Hematopoietic multipotent progenitor cell treated with erythropoietin and hydrocortisone succinate and interleukin-3 and kit ligand, for 15 days (in vitro differentiated cells): ENCODE measurements around the gene ARHGEF16.

Source experiments
- DNase-seq: peaks from one replicate; pipeline ENCODE4 v3.0.0-alpha.2; 2015; ENCODE audit warnings: low spot score

Gene ARHGEF16

GRCh38 chr1:3456964-3457909, 2.8 kb downstream of the ARHGEF16 start:
- no peak for DNase-seq

- DNase-seq, result no peak
Measured at GRCh38 chr1:3457910-3458883, 3.7 kb downstream of the ARHGEF16 start.

DNA sequence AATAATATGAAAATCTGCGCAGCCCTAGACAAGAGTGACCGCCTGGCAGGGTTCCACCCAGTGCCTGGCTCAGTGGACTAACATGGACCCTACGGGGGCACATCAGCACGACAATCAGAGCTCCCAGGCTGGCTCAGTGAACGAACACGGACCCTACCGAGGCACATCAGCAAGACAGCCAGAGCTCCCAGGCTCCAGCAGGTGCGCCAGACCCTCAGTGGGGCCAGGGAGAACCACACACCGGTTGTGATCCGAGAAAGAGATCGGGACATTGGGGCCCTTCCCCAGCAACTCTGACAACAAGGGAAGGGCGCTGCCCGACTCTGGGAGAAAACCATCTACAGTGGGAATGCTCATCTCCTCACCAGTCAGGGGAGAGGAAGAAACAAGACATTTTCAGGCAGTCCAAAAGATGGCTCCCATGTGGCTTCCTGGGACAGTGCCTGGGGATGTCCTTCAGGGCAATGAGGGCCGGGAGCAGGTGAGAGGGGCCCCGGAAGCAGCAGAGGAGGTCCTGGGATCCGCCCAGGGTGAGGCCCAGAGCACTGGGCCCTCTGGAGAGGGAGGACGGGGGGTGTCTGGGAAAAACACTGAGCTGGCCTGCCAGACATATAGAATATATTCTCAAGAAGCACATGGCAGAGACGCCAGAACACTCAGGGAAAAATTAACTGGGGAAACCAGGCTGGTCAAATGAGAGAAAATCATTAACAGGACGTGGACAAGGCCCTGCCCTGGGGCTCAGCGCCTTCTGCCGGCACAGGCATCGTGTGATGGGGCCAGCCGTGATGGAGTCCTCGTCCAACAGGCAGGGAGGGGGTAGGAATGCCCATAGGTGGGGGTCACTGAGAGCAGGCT, 4.8 kb downstream of the ARHGEF16 start:
- DNase-seq, result no peak

- no peak for DNase-seq
Measured at GRCh38 chr1:3459940-3460671, 5.6 kb downstream of the ARHGEF16 start.

DNA sequence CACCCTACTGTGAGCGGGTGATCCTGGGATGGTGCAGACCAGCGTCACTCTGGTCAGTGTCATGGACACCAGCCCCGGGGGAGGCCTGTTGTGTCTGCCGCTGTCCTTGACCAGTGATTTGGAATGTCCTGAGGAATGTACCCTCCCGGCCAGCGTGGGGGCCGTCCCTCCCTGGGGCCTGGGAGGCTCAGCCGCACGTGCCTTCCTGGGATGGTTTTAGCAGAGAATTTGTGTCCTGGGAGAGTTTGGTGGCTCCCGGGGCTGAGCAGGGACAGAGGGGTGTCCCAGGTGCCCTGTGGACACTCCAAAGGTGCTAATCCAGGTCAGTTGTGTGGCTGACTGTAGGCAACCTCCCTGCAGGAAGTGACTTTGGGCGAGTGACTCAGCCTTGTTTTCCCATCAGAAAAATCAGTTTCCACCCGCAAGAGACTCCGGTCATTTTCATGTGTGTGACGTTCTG, 6.2 kb downstream of the ARHGEF16 start:
- DNase-seq, result no peak

DNA sequence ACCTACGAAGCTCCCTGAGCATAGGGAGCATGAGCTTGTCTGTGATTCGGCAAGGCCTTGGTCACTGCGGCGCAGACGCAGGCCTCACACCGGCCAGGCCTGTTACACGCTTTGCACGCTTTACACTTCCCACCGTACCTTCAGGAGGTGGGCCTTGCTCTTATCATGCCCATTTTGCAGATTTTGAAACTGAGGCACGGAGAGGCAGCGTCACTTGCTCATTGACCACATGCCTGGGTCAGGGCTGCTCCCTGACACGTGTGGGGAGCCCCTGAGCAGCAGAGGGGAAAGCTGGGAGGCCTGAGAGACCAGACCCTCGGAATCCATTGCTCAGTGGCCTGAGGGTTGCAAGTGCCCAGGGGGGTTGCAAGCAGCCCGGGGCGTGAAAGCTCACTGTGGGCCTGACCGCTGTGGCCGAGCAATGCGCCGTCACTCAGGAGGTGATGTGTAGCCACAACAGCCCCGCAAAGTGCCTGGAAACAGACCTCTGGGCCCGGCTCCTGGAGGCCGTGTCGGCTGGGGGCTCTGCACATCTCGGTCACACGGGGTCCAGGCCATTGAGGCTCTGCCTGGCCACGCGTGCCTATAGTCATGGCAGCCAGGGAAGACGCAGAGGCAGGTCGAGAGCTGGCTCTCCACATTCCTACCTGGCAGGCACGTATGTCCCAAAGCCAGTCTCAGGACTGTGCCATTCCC, 6.9 kb downstream of the ARHGEF16 start:
- no peak for DNase-seq

GRCh38 chr1:3461934-3462275, 7.4 kb downstream of the ARHGEF16 start:
- DNase-seq, result no peak

DNA sequence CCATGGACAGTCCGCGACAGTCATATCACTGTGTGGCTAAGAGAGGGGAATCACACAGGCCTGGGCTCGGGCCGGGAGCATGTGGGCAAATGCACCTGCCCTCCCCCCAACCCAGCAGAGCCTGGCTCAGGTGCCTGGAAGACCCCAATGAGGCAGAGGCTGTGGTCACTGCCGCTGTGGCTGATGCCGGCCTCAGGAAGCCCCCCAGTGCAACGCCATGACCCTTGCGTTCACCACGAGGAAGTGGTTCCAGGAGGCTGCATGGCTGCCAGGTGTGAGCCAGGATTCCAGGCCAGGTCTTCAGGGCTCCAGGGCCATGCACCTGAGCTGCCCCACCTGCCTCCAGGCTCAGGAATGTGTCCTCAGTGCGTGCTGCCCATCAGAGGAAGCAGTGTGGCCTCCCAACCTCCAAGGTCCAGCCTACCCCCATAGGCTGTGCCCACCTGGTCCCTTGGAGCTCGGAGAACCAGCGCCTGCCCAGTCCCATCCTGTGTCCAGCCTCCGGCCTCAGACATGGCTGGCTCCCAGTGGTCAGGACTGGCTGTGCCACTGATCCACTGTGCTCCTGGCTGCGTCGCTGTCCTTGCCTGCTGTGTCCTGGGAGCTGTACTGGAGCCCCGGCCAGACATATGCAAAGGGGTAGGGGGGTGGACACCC, 8.0 kb downstream of the ARHGEF16 start:
- no peak for DNase-seq

GRCh38 chr1:3463013-3463385, 8.5 kb downstream of the ARHGEF16 start:
- DNase-seq, result no peak

- no peak for DNase-seq
Measured at GRCh38 chr1:3463408-3463863, 9.0 kb downstream of the ARHGEF16 start.

DNA sequence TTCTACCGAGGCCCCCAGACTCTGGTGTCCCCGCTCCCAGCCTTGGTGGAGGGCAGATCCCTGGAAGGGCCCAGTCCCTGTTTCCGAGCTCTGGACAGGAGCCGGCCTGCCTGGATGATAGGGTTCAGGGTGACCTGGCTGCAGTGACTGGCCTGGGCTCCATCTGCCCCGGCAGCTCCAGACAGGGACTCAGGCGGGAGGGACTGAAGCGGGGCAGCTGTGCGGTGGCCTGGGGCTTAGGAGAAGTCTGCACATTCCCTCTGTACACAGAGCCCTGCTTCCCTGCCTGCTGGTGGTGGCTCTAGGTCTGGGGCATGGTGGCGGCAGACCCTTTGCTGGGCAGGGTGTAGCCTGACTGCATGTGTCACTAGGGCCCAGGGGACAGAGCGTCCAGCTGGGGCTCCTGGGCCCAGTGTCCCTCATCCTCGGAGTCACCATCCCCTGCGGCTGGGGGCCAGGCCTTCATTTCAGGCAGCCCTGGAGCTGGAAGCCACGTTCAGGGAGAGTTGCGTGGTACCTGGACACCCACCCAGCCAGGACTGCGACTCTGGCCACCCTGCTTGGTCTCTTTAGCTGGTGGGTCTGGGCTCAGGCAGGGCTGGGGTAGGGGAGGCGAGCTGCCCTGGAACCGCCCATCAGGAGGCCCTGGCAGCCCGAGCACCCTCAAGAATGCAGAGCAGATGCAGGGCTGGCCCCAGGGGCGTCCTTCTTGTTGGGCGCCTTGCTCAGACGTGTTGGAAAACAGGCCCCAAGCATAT, 9.6 kb downstream of the ARHGEF16 start:
- no peak for DNase-seq

GRCh38 chr1:3464649-3465025, 10.2 kb downstream of the ARHGEF16 start:
- DNase-seq, result no peak

DNA sequence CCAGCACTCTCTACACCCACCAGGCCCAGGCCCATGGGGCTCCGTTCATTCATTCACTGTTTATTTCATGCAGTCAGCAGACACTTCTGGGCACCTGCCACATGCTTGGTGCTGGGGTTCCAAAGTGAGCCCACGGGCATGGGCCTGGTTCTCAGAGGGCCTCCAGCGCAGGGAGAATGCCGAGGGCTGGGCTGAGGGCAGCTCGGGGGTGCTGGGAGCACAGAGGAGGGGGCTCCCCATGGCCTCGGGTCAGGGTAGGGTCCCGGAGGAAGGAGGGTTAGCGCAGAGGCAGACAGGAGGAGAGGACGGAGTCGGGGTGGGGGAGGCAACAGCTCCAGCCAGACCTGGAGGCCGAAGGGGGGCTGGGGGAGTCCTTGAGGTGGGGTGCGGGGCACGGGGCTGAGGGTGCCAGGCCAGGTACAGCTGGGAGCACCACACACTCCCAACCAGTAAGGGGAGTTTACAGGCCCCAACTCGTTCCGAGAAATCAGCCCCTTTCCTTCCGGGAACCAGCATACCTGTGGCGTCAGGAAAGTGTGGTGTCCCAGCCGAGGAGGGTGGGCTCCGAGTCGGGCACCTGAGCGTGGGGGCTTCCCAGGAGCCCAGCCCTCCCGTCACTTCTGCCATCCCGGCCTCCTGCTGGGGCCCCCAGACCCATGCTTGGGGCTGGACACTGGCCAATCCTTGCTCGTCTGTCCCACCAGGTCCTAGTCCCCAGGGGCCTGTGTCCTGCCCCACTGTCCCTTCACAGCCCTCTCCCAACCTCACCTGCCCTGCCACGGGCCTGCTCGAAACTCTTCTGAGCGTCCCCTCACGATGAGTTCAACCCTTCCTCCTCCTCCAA, 10.8 kb downstream of the ARHGEF16 start:
- no peak for DNase-seq

DNA sequence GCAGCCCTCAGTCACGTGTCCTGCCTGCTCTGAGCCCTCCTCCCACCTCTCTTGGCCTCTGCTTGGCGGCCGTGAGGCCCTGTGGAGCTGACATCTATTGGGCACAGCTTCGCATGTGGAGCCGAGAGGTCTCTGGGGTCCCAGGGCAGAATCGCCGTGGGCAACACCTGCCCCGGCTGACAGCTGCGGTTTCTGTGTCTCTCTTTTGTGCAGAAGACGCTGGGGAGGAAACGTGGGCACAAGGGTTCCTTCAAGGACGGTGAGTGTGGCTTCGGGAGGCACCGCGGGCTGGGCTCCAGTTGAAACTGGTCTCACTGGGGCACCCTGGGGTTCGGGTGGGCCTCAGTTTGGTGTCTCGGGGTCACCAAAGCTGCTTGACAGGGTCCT, 11.5 kb downstream of the ARHGEF16 start:
- no peak for DNase-seq

GRCh38 chr1:3466366-3467075, 12.1 kb downstream of the ARHGEF16 start:
- no peak for DNase-seq

DNA sequence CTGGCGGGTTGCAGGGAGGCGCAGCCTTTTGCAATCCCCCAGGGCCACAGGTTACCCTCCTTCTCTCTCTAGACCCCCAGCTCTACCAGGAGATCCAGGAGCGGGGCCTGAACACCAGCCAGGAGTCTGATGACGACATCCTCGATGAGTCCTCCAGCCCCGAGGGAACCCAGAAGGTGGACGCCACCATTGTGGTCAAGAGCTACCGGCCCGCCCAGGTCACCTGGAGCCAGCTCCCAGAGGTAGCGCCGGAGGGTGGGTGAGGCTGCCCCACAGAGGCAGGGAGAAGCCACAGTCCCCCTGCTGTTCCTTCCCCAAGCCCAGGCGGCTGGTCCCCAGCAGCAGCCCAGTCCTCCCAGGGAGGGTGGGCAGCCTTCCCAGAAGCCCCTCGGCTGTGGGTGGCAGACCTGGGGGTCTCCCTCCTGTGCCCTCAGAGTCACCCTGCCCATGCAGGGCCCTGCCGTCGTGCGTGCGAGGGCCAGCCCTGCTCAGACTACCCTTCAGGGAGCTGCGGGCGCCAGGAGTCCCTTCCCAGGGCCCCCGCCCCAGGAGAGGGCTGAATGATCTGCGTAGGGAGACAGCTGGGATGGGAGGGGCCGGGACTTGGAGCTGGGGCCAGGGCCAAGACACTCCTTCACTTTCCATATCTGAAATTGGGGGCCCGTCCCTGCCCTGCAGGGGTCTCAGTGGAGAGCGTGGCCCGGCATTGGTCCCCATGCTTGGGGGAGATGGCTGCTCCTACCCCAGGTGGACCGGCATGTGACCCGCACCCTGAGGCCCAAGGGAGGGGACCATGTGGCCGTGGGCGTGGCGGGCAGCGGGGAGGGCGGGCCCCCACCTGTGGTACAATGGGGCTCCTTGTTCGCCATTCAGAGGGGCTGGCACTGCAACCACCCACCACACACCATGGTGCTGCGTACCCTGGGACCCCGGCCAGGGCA, 12.9 kb downstream of the ARHGEF16 start:
- no peak for DNase-seq
